SJSA1 (cell line): ENCODE measurements around the gene GPR87. TPM values are rescaled to one million over a fixed set of nuclear protein-coding genes. Genes with fewer than 3 reads are reported as not detected.
A peak's percentile ranks its signal among the peaks of the same experiment; 100 is the strongest.

ENCODE experiments used
- DNase-seq, 2 experiments: peaks; one replicate each; pipeline ENCODE4 v3.0.0-alpha.2; 2015 to 2020; ENCODE audit warnings: low spot score in 2 of 2, low read depth in 1 of 2
- H3K27ac ChIP-seq: fragments of 250-450 bp; sonication (Bioruptor Pico); 2 replicates; pipeline ENCODE4 v1.5.1; 2020; ENCODE audit warnings: mild to moderate bottlenecking, moderate library complexity
- H3K27me3 ChIP-seq: fragments of 250-450 bp; sonication (Bioruptor Pico); replicated peaks from 2 replicates; pipeline ENCODE4 v1.5.1; 2020; ENCODE audit warnings: mild to moderate bottlenecking, moderate library complexity
- H3K36me3 ChIP-seq: fragments of 250-450 bp; sonication (Bioruptor Pico); 2 replicates; pipeline ENCODE4 v1.5.1; 2020; ENCODE audit warnings: mild to moderate bottlenecking
- H3K4me1 ChIP-seq: fragments of 250-450 bp; sonication (Bioruptor Pico); replicated peaks from 2 replicates; pipeline ENCODE4 v1.6.1; 2021; ENCODE audit warnings: mild to moderate bottlenecking
- H3K4me3 ChIP-seq: fragments of 250-450 bp; sonication (Bioruptor Pico); 2 replicates; pipeline ENCODE4 v1.5.1; 2020; ENCODE audit warnings: mild to moderate bottlenecking
- H3K9me3 ChIP-seq: fragments of 250-450 bp; sonication (Bioruptor Pico); replicated peaks from 2 replicates; pipeline ENCODE4 v1.5.1; 2020; ENCODE audit warnings: mild to moderate bottlenecking
- total RNA-seq: library from RNA; depleted of rRNA; stranded (reverse); fragments of >200 nt; shearing (Covaris generic); gene quantifications from 2 replicates; pipeline ENCODE4 v1.2.3, GENCODE V29; 2014; rRNA removed

The GPR87 gene
- total RNA-seq: 0.29 TPM in 1 of 2 replicates, not detected in the other

- H3K36me3 ChIP-seq: no peaks in the 10 kb centered on the region
- H3K27me3 ChIP-seq: no peaks in the 10 kb centered on the region
- no peak within 1 kb of the TSS for H3K4me3 ChIP-seq
- H3K27ac ChIP-seq: peak within 1 kb of the TSS; percentile 87
- DNase-seq: peak in 1 of 2 experiments; percentile 17
- H3K9me3 ChIP-seq: no peaks in the 10 kb centered on the region
- H3K4me1 ChIP-seq: peaks cover 28% of the 10 kb centered on the region
Measured at GRCh38 chr3:151316267-151316991, at the start of gene GPR87. Gene GPR87, minus strand, starts transcription at chr3:151316820. Its CDS starts 16,720 bp downstream, at chr3:151300100.

- DNase-seq: no peak
Measured at GRCh38 chr3:151362751-151363174, 46.1 kb upstream of the GPR87 start.

DNA sequence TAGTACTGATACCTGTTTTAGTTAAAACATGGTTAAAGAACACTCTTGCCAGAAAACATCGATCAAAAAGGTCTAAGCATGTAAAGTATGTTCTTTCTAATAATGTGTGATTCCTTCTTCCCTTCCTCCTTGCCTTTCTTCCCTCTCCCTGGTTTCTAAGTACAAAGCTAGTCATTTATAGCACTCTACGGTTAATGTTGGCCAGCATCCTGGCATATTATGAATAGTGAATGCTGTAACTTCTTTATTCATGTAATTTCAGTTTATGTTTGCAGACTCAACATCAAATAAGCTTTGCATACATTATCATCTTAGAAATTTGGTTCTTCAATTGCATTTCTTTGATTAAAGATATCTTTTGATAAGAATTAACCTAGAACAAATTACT lies 40.8 kb upstream of the GPR87 start:
- Histone ChIP-seq H3K9me3 (no peaks in the 10 kb centered on the region), H3K36me3 (no peaks in the 10 kb centered on the region), H3K27ac (no peak overlapping the region), H3K27me3 (no peaks in the 10 kb centered on the region; the same call in 1 of the 2 replicates), H3K4me1 (no peaks in the 10 kb centered on the region), H3K4me3 (no peak overlapping the region)
- DNase-seq: no peak

More at GRCh38 chr3:151362751-151363174, 46.1 kb upstream of the GPR87 start:
- no peaks in the 10 kb centered on the region for H3K4me1 ChIP-seq
- H3K4me3 ChIP-seq: no peak overlapping the region
- no peak overlapping the region for H3K27ac ChIP-seq
- H3K9me3 ChIP-seq: no peaks in the 10 kb centered on the region
- H3K27me3 ChIP-seq: no peaks in the 10 kb centered on the region
- no peaks in the 10 kb centered on the region for H3K36me3 ChIP-seq

GRCh38 chr3:151356794-151357462 lies 40.3 kb upstream of the GPR87 start:
- Histone ChIP-seq H3K4me1 (no peaks in the 10 kb centered on the region), H3K9me3 (no peaks in the 10 kb centered on the region), H3K36me3 (no peaks in the 10 kb centered on the region), H3K27ac (no peak overlapping the region), H3K4me3 (no peak overlapping the region), H3K27me3 (no peaks in the 10 kb centered on the region; the same call in 1 of the 2 replicates)
- no peak for DNase-seq

GRCh38 chr3:151351648-151352047 lies 35.0 kb upstream of the GPR87 start:
- H3K4me1 ChIP-seq: no peaks in the 10 kb centered on the region
- no peak overlapping the region for H3K4me3 ChIP-seq
- H3K9me3 ChIP-seq: no peaks in the 10 kb centered on the region
- no peaks in the 10 kb centered on the region for H3K36me3 ChIP-seq
- no peak for DNase-seq
- no peak overlapping the region for H3K27ac ChIP-seq
- no peaks in the 10 kb centered on the region; the same call in 1 of the 2 replicates for H3K27me3 ChIP-seq

GRCh38 chr3:151351219-151351618 lies 34.6 kb upstream of the GPR87 start:
- Histone ChIP-seq H3K36me3 (no peaks in the 10 kb centered on the region), H3K27me3 (no peaks in the 10 kb centered on the region)
- DNase-seq: no peak

GRCh38 chr3:151350656-151351055 lies 34.0 kb upstream of the GPR87 start:
- Histone ChIP-seq H3K27ac (no peak overlapping the region), H3K4me3 (no peak overlapping the region), H3K36me3 (no peaks in the 10 kb centered on the region), H3K4me1 (no peaks in the 10 kb centered on the region), H3K9me3 (no peaks in the 10 kb centered on the region), H3K27me3 (no peaks in the 10 kb centered on the region)
- no peak for DNase-seq

More at GRCh38 chr3:151351219-151351618, 34.6 kb upstream of the GPR87 start:
- no peak overlapping the region for H3K4me3 ChIP-seq
- no peaks in the 10 kb centered on the region for H3K9me3 ChIP-seq
- H3K4me1 ChIP-seq: no peaks in the 10 kb centered on the region
- no peak overlapping the region for H3K27ac ChIP-seq

GRCh38 chr3:151347432-151347831 lies 30.8 kb upstream of the GPR87 start:
- DNase-seq: no peak
- Histone ChIP-seq H3K9me3 (no peaks in the 10 kb centered on the region), H3K36me3 (no peaks in the 10 kb centered on the region), H3K4me1 (no peaks in the 10 kb centered on the region), H3K4me3 (no peak overlapping the region), H3K27me3 (no peaks in the 10 kb centered on the region), H3K27ac (no peak overlapping the region)

GRCh38 chr3:151346292-151346691 lies 29.7 kb upstream of the GPR87 start:
- Histone ChIP-seq H3K27me3 (no peaks in the 10 kb centered on the region), H3K4me3 (no peak overlapping the region), H3K36me3 (no peaks in the 10 kb centered on the region), H3K9me3 (no peaks in the 10 kb centered on the region), H3K27ac (no peak overlapping the region), H3K4me1 (no peaks in the 10 kb centered on the region)
- no peak for DNase-seq

- no peak overlapping the region for H3K4me3 ChIP-seq
- no peaks in the 10 kb centered on the region for H3K36me3 ChIP-seq
- H3K27ac ChIP-seq: no peak overlapping the region
- 0 out of 2 replicates have a peak, but pooled peaks cover 2% of the 10 kb centered on the region for H3K27me3 ChIP-seq
- H3K4me1 ChIP-seq: no peaks in the 10 kb centered on the region
- H3K9me3 ChIP-seq: no peaks in the 10 kb centered on the region
- DNase-seq: peak in 1 of 2 experiments; percentile 14
Measured at GRCh38 chr3:151345859-151346258, 29.2 kb upstream of the GPR87 start.

DNA sequence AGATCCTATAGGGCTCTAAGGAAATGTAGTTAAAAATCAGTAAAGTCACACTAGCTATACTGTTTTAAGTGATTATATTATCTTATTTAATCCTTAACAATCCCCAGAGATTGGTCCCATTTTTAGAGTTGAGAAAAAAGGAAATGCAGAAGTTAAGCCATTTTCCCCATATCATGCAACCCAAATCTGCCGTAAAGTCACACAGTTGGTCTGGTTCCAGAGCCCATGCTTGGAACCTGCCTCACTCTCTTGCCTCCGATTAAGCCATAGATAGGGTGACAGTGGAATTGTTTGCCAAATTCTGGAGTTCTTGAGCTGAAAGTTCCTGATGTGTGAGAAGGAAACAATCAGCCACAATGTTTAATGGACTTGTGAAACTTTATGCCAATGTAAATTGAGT lies 15.1 kb upstream of the GPR87 start:
- DNase-seq: no peak
- Histone ChIP-seq H3K27me3 (no peaks in the 10 kb centered on the region), H3K9me3 (no peaks in the 10 kb centered on the region), H3K27ac (no peak overlapping the region), H3K4me3 (no peak overlapping the region), H3K4me1 (no peaks in the 10 kb centered on the region), H3K36me3 (no peaks in the 10 kb centered on the region)

GRCh38 chr3:151330899-151331298 lies 14.3 kb upstream of the GPR87 start:
- no peak for DNase-seq
- Histone ChIP-seq H3K9me3 (no peaks in the 10 kb centered on the region), H3K27me3 (no peaks in the 10 kb centered on the region)

GRCh38 chr3:151330379-151330778 lies 13.8 kb upstream of the GPR87 start:
- Histone ChIP-seq H3K4me3 (no peak overlapping the region), H3K4me1 (no peaks in the 10 kb centered on the region), H3K27ac (no peak overlapping the region), H3K9me3 (no peaks in the 10 kb centered on the region), H3K27me3 (no peaks in the 10 kb centered on the region), H3K36me3 (no peaks in the 10 kb centered on the region)
- DNase-seq: no peak

More at GRCh38 chr3:151330899-151331298, 14.3 kb upstream of the GPR87 start:
- Histone ChIP-seq H3K4me3 (no peak overlapping the region), H3K27ac (no peak overlapping the region), H3K36me3 (no peaks in the 10 kb centered on the region), H3K4me1 (no peaks in the 10 kb centered on the region)

GRCh38 chr3:151329363-151329762 lies 12.7 kb upstream of the GPR87 start, which contains the start of gene P2RY13:
Gene P2RY13, minus strand, starts transcription at chr3:151329549. Its CDS starts 21 bp downstream, at chr3:151329528.
- H3K9me3 ChIP-seq: no peaks in the 10 kb centered on the region
- H3K36me3 ChIP-seq: no peaks in the 10 kb centered on the region
- no peaks in the 10 kb centered on the region for H3K27me3 ChIP-seq
- no peaks in the 10 kb centered on the region for H3K4me1 ChIP-seq
- H3K27ac ChIP-seq: no peak within 1 kb of the TSS
- no peak for DNase-seq
- H3K4me3 ChIP-seq: no peak within 1 kb of the TSS
